H1 (cell line): ENCODE results near the gene NAA11. TPM values are rescaled to one million over a fixed set of nuclear protein-coding genes. Genes with fewer than 3 reads are reported as not detected.

ENCODE experiments used
- CTCF ChIA-PET: fragments of 300-600 bp; sonication (Branson Sonifier 250); formaldehyde crosslinking; loops from one replicate; lab custom pipeline; 2021; ENCODE audit not compliant: partially characterized antibody; lab: Charles Lee
- POLR2A ChIA-PET: fragments of 300-600 bp; sonication (Branson Sonifier 250); formaldehyde crosslinking; loops from one replicate; lab custom pipeline; 2021; ENCODE audit warnings: inconsistent platforms; ENCODE audit not compliant: partially characterized antibody; lab: Charles Lee
- DNase-seq, 2 experiments: peaks; one replicate each; pipeline versions ENCODE4 v3.0.0 to v3.0.0-alpha.2; 2010 to 2022; ENCODE audit warnings: low spot score in 2 of 2, low read depth in 1 of 2, mixed read lengths in 1 of 2
- FAIRE-seq: peaks from 2 replicates; lab custom pipeline; 2011; peaks lifted over from hg19 to GRCh38; lab: Jason Lieb, UNC
- H2AFZ ChIP-seq: 2 replicates; pipeline ENCODE4 v1.8.1; 2012; ENCODE audit warnings: low read length, inconsistent platforms
- H2AK5ac ChIP-seq: 2 replicates; pipeline ENCODE4 v1.6.1; 2013; ENCODE audit warnings: low read depth, low read length
- H2BK120ac ChIP-seq: replicated peaks from 2 replicates; pipeline ENCODE3; 2013; ENCODE audit warnings: low read depth, low read length, inconsistent platforms
- H2BK12ac ChIP-seq: 2 replicates; pipeline ENCODE4 v1.6.1; 2013; ENCODE audit warnings: low read depth, low read length
- H2BK15ac ChIP-seq: 2 replicates; pipeline ENCODE4 v1.6.1; 2013; ENCODE audit warnings: low read length
- H2BK20ac ChIP-seq: 2 replicates; pipeline ENCODE4 v1.6.1; 2013; ENCODE audit warnings: low read length
- H2BK5ac ChIP-seq: 2 replicates; pipeline ENCODE4 v1.6.1; 2013; ENCODE audit warnings: low read depth, low read length
- H3K14ac ChIP-seq: 2 replicates; pipeline ENCODE4 v1.6.1; 2013; ENCODE audit warnings: inconsistent platforms; ENCODE audit not compliant: insufficient read length
- H3K18ac ChIP-seq: 2 replicates; pipeline ENCODE4 v1.6.1; 2013; ENCODE audit warnings: low read length; ENCODE audit errors: extremely low read depth
- H3K23ac ChIP-seq: 2 replicates; pipeline ENCODE4 v1.6.1; 2013; ENCODE audit warnings: inconsistent platforms; ENCODE audit not compliant: insufficient read length
- H3K23me2 ChIP-seq: 2 replicates; pipeline ENCODE4 v1.6.1; 2013; ENCODE audit warnings: low read depth, low read length
- H3K27ac ChIP-seq: 2 replicates; pipeline ENCODE4 v1.6.1; 2011; ENCODE audit warnings: low read depth, low read length, inconsistent platforms
- H3K27me3 ChIP-seq, 4 experiments: replicated peaks in 1 of 4; 1 replicate in 1 of 4; 2 replicates in 3 of 4; pipeline versions ENCODE4 v1.6.1 to v1.8.1; 2011 to 2013; ENCODE audit warnings: low read length in 3 of 4, mild to moderate bottlenecking in 3 of 4, inconsistent platforms in 2 of 4, mixed read lengths in 2 of 4, moderate library complexity in 1 of 4; ENCODE audit not compliant: control insufficient read depth in 3 of 4, insufficient read depth in 3 of 4; ENCODE audit errors: extremely low read depth in 1 of 4
- H3K36me3 ChIP-seq, 4 experiments: 2 replicates each; pipeline versions ENCODE4 v1.6.1 to v1.8.1; 2011 to 2013; ENCODE audit warnings: mild to moderate bottlenecking in 4 of 4, low read length in 3 of 4, moderate library complexity in 2 of 4, control low read depth in 1 of 4, inconsistent platforms in 1 of 4; ENCODE audit not compliant: insufficient read depth in 4 of 4, control insufficient read depth in 2 of 4
- H3K4ac ChIP-seq: replicated peaks from 2 replicates; pipeline ENCODE3; 2013; ENCODE audit warnings: low read length, low read depth, mixed read lengths, inconsistent platforms; ENCODE audit not compliant: insufficient read length
- H3K4me1 ChIP-seq, 4 experiments: replicated peaks in 1 of 4; 1 replicate in 1 of 4; 2 replicates in 3 of 4; pipeline versions ENCODE4 v1.6.1 to v1.8.1; 2011 to 2013; ENCODE audit warnings: low read length in 3 of 4, inconsistent platforms in 2 of 4, mixed read lengths in 1 of 4; ENCODE audit not compliant: insufficient read depth in 4 of 4, control insufficient read depth in 3 of 4
- H3K4me2 ChIP-seq, 2 experiments: 2 replicates each; pipeline versions ENCODE4 v1.6.1 to v1.8.1; 2011 to 2013; ENCODE audit warnings: low read depth in 2 of 2, low read length in 2 of 2, control low read depth in 1 of 2, inconsistent platforms in 1 of 2, mild to moderate bottlenecking in 1 of 2; ENCODE audit not compliant: insufficient read depth in 1 of 2
- H3K4me3 ChIP-seq, 4 experiments: fragments of 200-600, 300-600 bp in 1 of 4; sonication (generic), shearing (Covaris generic), sonication (Bioruptor Twin) in 1 of 4; 2 replicates each; pipeline versions ENCODE4 v1.5.1 to v1.8.1; 2011 to 2016; ENCODE audit warnings: low read length in 4 of 4, low read depth in 3 of 4, control low read depth in 2 of 4, inconsistent platforms in 2 of 4, mild to moderate bottlenecking in 2 of 4, mixed read lengths in 1 of 4, moderate library complexity in 1 of 4; ENCODE audit not compliant: insufficient read depth in 2 of 4; ENCODE audit errors: extremely low read depth in 1 of 4
- H3K56ac ChIP-seq: replicated peaks from 2 replicates; pipeline ENCODE3; 2013; ENCODE audit warnings: low read depth, mild to moderate bottlenecking, mixed read lengths, low read length, inconsistent platforms; ENCODE audit not compliant: insufficient read length
- H3K79me1 ChIP-seq: 2 replicates; pipeline ENCODE4 v1.6.1; 2013; ENCODE audit warnings: low read depth, low read length, control low read depth
- H3K79me2 ChIP-seq, 2 experiments: 2 replicates each; pipeline versions ENCODE4 v1.6.1 to v1.8.1; 2012 to 2013; ENCODE audit warnings: low read length in 2 of 2, mild to moderate bottlenecking in 2 of 2, inconsistent platforms in 1 of 2; ENCODE audit not compliant: insufficient read depth in 2 of 2, control insufficient read depth in 1 of 2
- H3K9ac ChIP-seq, 4 experiments: replicated peaks in 1 of 4; 1 replicate in 1 of 4; 2 replicates in 3 of 4; pipeline versions ENCODE4 v1.6.1 to v1.8.1; 2011 to 2013; ENCODE audit warnings: low read depth in 3 of 4, low read length in 3 of 4, control low read depth in 2 of 4, mild to moderate bottlenecking in 2 of 4, moderate library complexity in 2 of 4, inconsistent platforms in 1 of 4; ENCODE audit errors: extremely low read depth in 1 of 4
- H3K9me3 ChIP-seq, 2 experiments: 2 replicates each; pipeline versions ENCODE4 v1.6.1 to v1.8.1; 2012 to 2013; ENCODE audit warnings: mild to moderate bottlenecking in 2 of 2, moderate library complexity in 2 of 2, control low read depth in 1 of 2, inconsistent platforms in 1 of 2, low read depth in 1 of 2, low read length in 1 of 2, mixed read lengths in 1 of 2; ENCODE audit not compliant: insufficient read depth in 2 of 2
- H4K20me1 ChIP-seq, 2 experiments: replicated peaks in 1 of 2; 2 replicates each; pipeline versions ENCODE3 to v1.8.1; 2011 to 2013; ENCODE audit warnings: inconsistent platforms in 2 of 2, low read length in 2 of 2, mild to moderate bottlenecking in 1 of 2; ENCODE audit not compliant: insufficient read depth in 2 of 2, control insufficient read depth in 1 of 2
- H4K5ac ChIP-seq: 2 replicates; pipeline ENCODE4 v1.6.1; 2013; ENCODE audit warnings: low read length, low read depth, mixed read lengths, inconsistent platforms; ENCODE audit not compliant: insufficient read length
- H4K8ac ChIP-seq: 2 replicates; pipeline ENCODE4 v1.8.0; 2013; ENCODE audit warnings: mild to moderate bottlenecking, moderate library complexity, low read length, inconsistent platforms; ENCODE audit not compliant: insufficient read depth; ENCODE audit errors: extremely low read depth
- H4K91ac ChIP-seq: replicated peaks from 2 replicates; pipeline ENCODE3; 2013; ENCODE audit warnings: low read length, mixed read lengths, inconsistent platforms; ENCODE audit not compliant: insufficient read length
- BACH1 ChIP-seq: IDR thresholded peaks from 2 replicates; pipeline ENCODE4 v1.6.1; 2012; ENCODE audit warnings: low read length, improper control_type of control experiment
- GTF2F1 ChIP-seq: IDR thresholded peaks from 2 replicates; pipeline ENCODE4 v1.6.1; 2012; ENCODE audit warnings: low read depth, low read length, improper control_type of control experiment, borderline replicate concordance
- HDAC6 ChIP-seq: IDR thresholded peaks from one replicate; pipeline ENCODE4 v1.7.1; 2012; ENCODE audit warnings: low read depth, mild to moderate bottlenecking, inconsistent platforms, low read length, moderate library complexity
- KDM5A ChIP-seq: fragments of 200-600 bp; IDR thresholded peaks from 2 replicates; pipeline ENCODE4 v1.7.1; 2012; ENCODE audit warnings: mild to moderate bottlenecking, low read length, inconsistent platforms, mixed read lengths
- RBBP5 ChIP-seq: IDR thresholded peaks from 2 replicates; pipeline ENCODE4 v1.7.1; 2012; ENCODE audit warnings: low read depth, mild to moderate bottlenecking, inconsistent platforms, low read length, moderate library complexity, borderline replicate concordance
- SIRT6 ChIP-seq: IDR thresholded peaks from one replicate; pipeline ENCODE4 v1.7.1; 2012; ENCODE audit warnings: low read length, inconsistent platforms
- WGBS, 2 experiments: shearing (Covaris generic) in 1 of 2; methylation state at CpG; one replicate each; pipeline versions ENCODE4 v1.1.6 to v1.1.7; 2013 to 2015; ENCODE audit warnings: low lambda C conversion rate in 2 of 2, mixed read lengths in 2 of 2, inconsistent platforms in 1 of 2, low coverage in 1 of 2, missing lambda C conversion rate in 1 of 2; ENCODE audit not compliant: insufficient replicate concordance in 2 of 2, insufficient coverage in 1 of 2, insufficient read length in 1 of 2; ENCODE audit errors: extremely low coverage in 1 of 2, missing lambda C conversion rate in 1 of 2; 5-methylcytosine and 5-hydroxymethylcytosine counted together
- polyA plus RNA-seq, 7 experiments: library from polyadenylated mRNA; depleted of rRNA in 3 of 7; stranded (reverse) in 5 of 7; unstranded in 2 of 7; fragments of >200 nt in 5 of 7; fragments of 200-250 nt in 2 of 7; gene quantifications; 1 replicate in 5 of 7; 2 replicates in 1 of 7; 4 replicates in 1 of 7; pipeline versions ENCODE4 v1.2.1 to v1.2.3, GENCODE V29; 2011 to 2013; ENCODE audit warnings: missing spikeins in 2 of 7, mixed read lengths in 2 of 7
- total RNA-seq: library from RNA; stranded (reverse); fragmentation: NEBNext Ultra II Directional; extraction: Animal tissue kit (Norgen Biotek cat#: 25700); gene quantifications from 2 replicates; pipeline ENCODE4 v1.2.1, GENCODE V29; 2021

Gene NAA11
- total and polyA plus RNA-seq, 2 of the 8 experiments (the other 6 are each of a cell fraction or from before 2014, with no cell fraction given), result not detected

- no peaks in the 10 kb centered on the region for H4K20me1 ChIP-seq
- ChIA-PET POLR2A (no interaction called here), CTCF (no interaction called here)
- H3K14ac ChIP-seq, result no peak overlapping the region
- H2BK120ac ChIP-seq, result no peak overlapping the region
- no peaks in the 10 kb centered on the region for H3K79me2 ChIP-seq
- H3K4me2 ChIP-seq, result no peak overlapping the region
- 0 out of 7 replicates have a peak, but pooled peaks cover 0 to 1% (median 0%) of the 10 kb centered on the region in 4 experiments for H3K27me3 ChIP-seq
- H2BK15ac ChIP-seq, result no peak overlapping the region
- H3K9me3 ChIP-seq, result peaks cover 0 to 3% of the 10 kb centered on the region in 2 experiments; a peak in 1 of 4 replicates
- no peak overlapping the region for H3K23ac ChIP-seq
- WGBS, 2 experiments, result 58% methylated on average over 3 of the region's 3 CpGs; no CpG with 5 or more reads in 1 of the 2 experiments
- no peak overlapping the region for H2BK12ac ChIP-seq
- H3K56ac ChIP-seq, result no peak overlapping the region
- H3K36me3 ChIP-seq, result no peaks in the 10 kb centered on the region
- no peak overlapping the region for H3K4me3 ChIP-seq
- no peaks in the 10 kb centered on the region for H3K79me1 ChIP-seq
- DNase-seq (no peak), FAIRE-seq (no peak)
- H3K18ac ChIP-seq, result no peak overlapping the region
- H3K4ac ChIP-seq, result no peak overlapping the region
- no peak overlapping the region for H4K8ac ChIP-seq
- H2BK5ac ChIP-seq, result no peak overlapping the region
- no peak overlapping the region for H3K27ac ChIP-seq
- no peak for TF ChIP-seq BACH1
- no peak for TF ChIP-seq GTF2F1
- TF ChIP-seq SIRT6, result no peak
- no peak for TF ChIP-seq KDM5A
- TF ChIP-seq HDAC6, result no peak
- TF ChIP-seq RBBP5, result no peak
- H4K5ac ChIP-seq, result no peak overlapping the region
- no peak overlapping the region for H3K9ac ChIP-seq
- no peak overlapping the region for H2AFZ ChIP-seq
- no peak overlapping the region for H2AK5ac ChIP-seq
- no peak overlapping the region for H4K91ac ChIP-seq
- no peak overlapping the region for H2BK20ac ChIP-seq
- H3K23me2 ChIP-seq, result no peaks in the 10 kb centered on the region; the same call in 1 of the 2 replicates
- H3K4me1 ChIP-seq, result no peaks in the 10 kb centered on the region
Observed at GRCh38 chr4:79341893-79342653, 16.2 kb upstream of the NAA11 start.
